ENCODE data around the gene SUMO4. TPM values are rescaled to one million over a fixed set of nuclear protein-coding genes. Genes with fewer than 3 reads are reported as not detected.

SUMO4 gene
- total and polyA plus RNA-seq, 2 of the 4 experiments (the other 2 are of a cell fraction) = 2.2 TPM; not detected in 1

DNA sequence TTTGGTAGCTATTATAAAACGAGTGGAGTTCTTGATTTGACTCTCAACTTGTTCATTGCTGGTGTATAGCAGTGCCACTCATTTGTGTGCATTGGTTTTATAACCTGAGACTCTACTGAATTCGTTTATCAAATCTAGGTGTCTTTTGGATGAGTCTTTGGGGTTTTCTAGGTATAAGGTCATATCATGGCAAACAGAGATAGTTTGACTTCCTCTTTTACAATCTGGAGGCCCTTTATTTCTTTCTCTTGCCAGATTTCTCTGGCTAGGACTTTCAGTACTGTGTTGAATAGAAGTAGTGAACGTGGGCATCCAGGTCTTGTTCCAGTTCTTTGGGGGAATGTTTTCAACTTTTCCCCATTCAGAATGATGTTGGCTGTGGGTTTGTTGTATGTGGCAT lies 38.8 kb downstream of the SUMO4 start:
- no peak overlapping the region for H2BK15ac ChIP-seq (ENCODE audit: low read depth, low read length)
- POLR2A ChIA-PET (ENCODE audit: unreplicated experiment) = no interaction called here
- intact Hi-C loops (cut with micrococcal nuclease) = loop anchor here (10.0 kb wide), 1 partner anchor 864 kb away; no protein-coding TSS in a partner anchor
- no peak overlapping the region for H2BK5ac ChIP-seq (ENCODE audit: low read depth, low read length, poor library complexity, severe bottlenecking)
- peaks cover 2% of the 10 kb centered on the region for H3K27me3 ChIP-seq (ENCODE audit: control insufficient read depth, insufficient read depth, low read length)
- WGBS, 2 experiments (ENCODE audit: extremely low coverage in 2 of 2, insufficient read length in 1 of 2) = 80% methylated on average over 1 of the region's 3 CpGs; no CpG with 5 or more reads in 1 of the 2 experiments
- H3K9ac ChIP-seq (ENCODE audit: low read depth, low read length) = no peak overlapping the region
- no peak overlapping the region for H3K23ac ChIP-seq (ENCODE audit: low read depth, low read length)
- H3K9me1 ChIP-seq (ENCODE audit: insufficient read depth, low read length) = no peaks in the 10 kb centered on the region
- H2AK5ac ChIP-seq (ENCODE audit: low read depth, low read length) = no peak overlapping the region
- peaks cover 7% of the 10 kb centered on the region; the same call in 1 of the 2 replicates for H3K4me1 ChIP-seq (ENCODE audit: control insufficient read depth, insufficient read depth, low read length)
- no peak overlapping the region for H3K27ac ChIP-seq (ENCODE audit: insufficient read depth, low read length)
- no TSS peak for BruUV-seq (replicated peaks)
- in situ Hi-C loops (cut with MboI; ENCODE audit: low sequenced_read_pairs) = no loop called here
- no peak overlapping the region for H3K4ac ChIP-seq (ENCODE audit: low read depth, low read length)
- no peak overlapping the region for H3K4me2 ChIP-seq (ENCODE audit: low read depth, low read length)
- no peak overlapping the region for H3K18ac ChIP-seq (ENCODE audit: low read depth, low read length)
- H3K56ac ChIP-seq (ENCODE audit: extremely low read depth, insufficient read depth, low read length) = no peak overlapping the region
- CTCF ChIA-PET = no interaction called here
- DNase-seq = no peak
- H3K36me3 ChIP-seq (ENCODE audit: control insufficient read depth, insufficient read depth, low read length) = no peaks in the 10 kb centered on the region
- H2BK120ac ChIP-seq (ENCODE audit: low read depth, low read length) = no peak overlapping the region
- H4K20me1 ChIP-seq (ENCODE audit: insufficient read depth, low read length) = no peaks in the 10 kb centered on the region
- H3K79me1 ChIP-seq (ENCODE audit: low read depth in 1 of 2, low read length in 2 of 2) = no peaks in the 10 kb centered on the region
- H2AFZ ChIP-seq (replicated peaks; ENCODE audit: low read length, poor library complexity) = no peak overlapping the region
- ATAC-seq (ENCODE audit: low read depth) = no peak
- no peak overlapping the region for H4K8ac ChIP-seq (ENCODE audit: low read depth in 2 of 2, low read length in 2 of 2)
- no peaks in the 10 kb centered on the region for H3K9me3 ChIP-seq (ENCODE audit: control insufficient read depth, insufficient read depth, low read length)
- H3K4me3 ChIP-seq (ENCODE audit: insufficient read depth, low read depth, low read length) = no peak overlapping the region
- H2AK9ac ChIP-seq (replicated peaks; ENCODE audit: low read depth, low read length, poor library complexity) = no peak overlapping the region
- no peak overlapping the region for H4K91ac ChIP-seq (ENCODE audit: insufficient read depth, low read depth, low read length)
- no peak overlapping the region for H2BK20ac ChIP-seq (ENCODE audit: low read depth, low read length)
- no peak overlapping the region for H3K14ac ChIP-seq (replicated peaks; ENCODE audit: low read depth, low read length)
- dilution Hi-C loops (cut with HindIII; ENCODE audit: low sequenced_read_pairs, unreplicated experiment) = no loop called here
- TF ChIP-seq, protein P1, sequence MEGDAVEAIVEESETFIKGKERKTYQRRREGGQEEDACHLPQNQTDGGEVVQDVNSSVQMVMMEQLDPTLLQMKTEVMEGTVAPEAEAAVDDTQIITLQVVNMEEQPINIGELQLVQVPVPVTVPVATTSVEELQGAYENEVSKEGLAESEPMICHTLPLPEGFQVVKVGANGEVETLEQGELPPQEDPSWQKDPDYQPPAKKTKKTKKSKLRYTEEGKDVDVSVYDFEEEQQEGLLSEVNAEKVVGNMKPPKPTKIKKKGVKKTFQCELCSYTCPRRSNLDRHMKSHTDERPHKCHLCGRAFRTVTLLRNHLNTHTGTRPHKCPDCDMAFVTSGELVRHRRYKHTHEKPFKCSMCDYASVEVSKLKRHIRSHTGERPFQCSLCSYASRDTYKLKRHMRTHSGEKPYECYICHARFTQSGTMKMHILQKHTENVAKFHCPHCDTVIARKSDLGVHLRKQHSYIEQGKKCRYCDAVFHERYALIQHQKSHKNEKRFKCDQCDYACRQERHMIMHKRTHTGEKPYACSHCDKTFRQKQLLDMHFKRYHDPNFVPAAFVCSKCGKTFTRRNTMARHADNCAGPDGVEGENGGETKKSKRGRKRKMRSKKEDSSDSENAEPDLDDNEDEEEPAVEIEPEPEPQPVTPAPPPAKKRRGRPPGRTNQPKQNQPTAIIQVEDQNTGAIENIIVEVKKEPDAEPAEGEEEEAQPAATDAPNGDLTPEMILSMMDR (conservative IDR thresholded peaks at IDR 0.05; ENCODE audit: low read depth, low read length) = no peak
- TF ChIP-seq ELK1 (IDR thresholded peaks at IDR 0.05; ENCODE audit: borderline replicate concordance, low read depth, low read length) = no peak
- H4K5ac ChIP-seq (ENCODE audit: low read depth, low read length) = no peak overlapping the region
